Chondrocyte (in vitro differentiated cells): ENCODE data around the gene FOXN3. TPM values are rescaled to one million over a fixed set of nuclear protein-coding genes. Genes with fewer than 3 reads are reported as not detected.
"Not testable (repeated sequence)": the region's sequence is repeated elsewhere in the genome, so short reads cannot be mapped to it uniquely, and the experiment has no call there.

Source experiments
- DNase-seq: peaks from one replicate; pipeline ENCODE4 v3.0.0; 2021; ENCODE audit warnings: mixed read lengths, low spot score
- H3K27ac Mint-ChIP-seq: one replicate; pipeline ENCODE4 v1.8.0; 2021; ENCODE audit warnings: mild to moderate bottlenecking, moderate library complexity, mixed read lengths; ENCODE audit not compliant: unreplicated experiment
- H3K27me3 Mint-ChIP-seq: 2 replicates; pipeline ENCODE4 v1.8.0; 2021; ENCODE audit warnings: low read depth, mixed read lengths
- H3K36me3 Mint-ChIP-seq: 2 replicates; pipeline ENCODE4 v1.8.0; 2021; ENCODE audit warnings: low read depth, mixed read lengths
- H3K4me1 Mint-ChIP-seq: 2 replicates; pipeline ENCODE4 v1.8.0; 2021; ENCODE audit warnings: low read depth, mild to moderate bottlenecking, mixed read lengths
- H3K4me3 Mint-ChIP-seq: one replicate; pipeline ENCODE4 v1.8.0; 2021; ENCODE audit warnings: mild to moderate bottlenecking, moderate library complexity, mixed read lengths; ENCODE audit not compliant: unreplicated experiment
- H3K9me3 Mint-ChIP-seq: 2 replicates; pipeline ENCODE4 v1.8.0; 2021; ENCODE audit warnings: low read depth, mixed read lengths
- CTCF ChIP-seq: fragments of 200-600 bp; sonication (generic); IDR thresholded peaks from 2 replicates; pipeline ENCODE4 v1.5.0; 2021; ENCODE audit warnings: antibody characterized with exemption, mild to moderate bottlenecking, moderate library complexity
- total RNA-seq: library from RNA; stranded (reverse); gene quantifications from 3 replicates; pipeline ENCODE4 v1.2.1, GENCODE V29; 2021

The FOXN3 gene
- total RNA-seq, 1 donor from 2014 or later: 161 TPM

GRCh38 chr14:89255012-89255411, 162.0 kb downstream of the FOXN3 start:
- no peak for DNase-seq
- Mint-ChIP-seq H3K36me3 (peaks cover 3% of the 10 kb centered on the region), H3K4me3 (no peak overlapping the region), H3K27ac (no peak overlapping the region), H3K27me3 (no peaks in the 10 kb centered on the region), H3K9me3 (no peaks in the 10 kb centered on the region), H3K4me1 (peaks cover 44% of the 10 kb centered on the region)
- no peak for TF ChIP-seq CTCF

GRCh38 chr14:89254166-89254909, 162.7 kb downstream of the FOXN3 start:
- TF ChIP-seq CTCF: no peak
- no peaks in the 10 kb centered on the region for H3K9me3 Mint-ChIP-seq
- H3K27ac Mint-ChIP-seq: peak overlapping the region; percentile 47
- peaks cover 48% of the 10 kb centered on the region for H3K4me1 Mint-ChIP-seq
- no peak for DNase-seq
- no peak overlapping the region for H3K4me3 Mint-ChIP-seq
- H3K27me3 Mint-ChIP-seq: no peaks in the 10 kb centered on the region
- peaks cover 3% of the 10 kb centered on the region for H3K36me3 Mint-ChIP-seq

- no peaks in the 10 kb centered on the region for H3K9me3 Mint-ChIP-seq
- TF ChIP-seq CTCF: peak; percentile 46
- H3K27ac Mint-ChIP-seq: no peak overlapping the region
- no peaks in the 10 kb centered on the region for H3K27me3 Mint-ChIP-seq
- H3K36me3 Mint-ChIP-seq: peaks cover 1% of the 10 kb centered on the region
- H3K4me3 Mint-ChIP-seq: no peak overlapping the region
- DNase-seq: no peak
- H3K4me1 Mint-ChIP-seq: peaks cover 62% of the 10 kb centered on the region
Measured at GRCh38 chr14:89252887-89253532, 164.0 kb downstream of the FOXN3 start.

DNA sequence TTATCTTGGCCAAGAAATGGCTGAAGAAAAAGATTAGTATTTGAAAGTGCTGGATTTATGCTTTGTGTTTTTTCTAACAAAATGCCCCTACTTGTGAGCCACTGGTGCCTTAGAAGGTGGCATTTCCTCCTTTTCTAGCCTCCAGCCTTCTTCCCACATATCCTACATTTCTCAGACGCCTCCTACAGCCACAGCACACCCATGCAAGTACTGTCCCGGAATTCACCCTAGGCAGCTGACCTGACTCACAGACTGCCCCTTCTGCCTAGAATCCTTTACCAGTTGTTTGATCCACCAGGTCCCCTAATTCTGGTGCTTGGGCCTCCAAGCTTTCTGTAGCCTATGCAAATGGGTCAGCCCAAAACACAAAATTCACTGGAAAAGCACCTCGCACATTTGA, 166.0 kb downstream of the FOXN3 start:
- Mint-ChIP-seq H3K9me3 (no peaks in the 10 kb centered on the region), H3K4me3 (no peak overlapping the region), H3K27ac (peak overlapping the region; percentile 79), H3K36me3 (peaks cover 3% of the 10 kb centered on the region), H3K4me1 (peaks cover 64% of the 10 kb centered on the region), H3K27me3 (no peaks in the 10 kb centered on the region)
- DNase-seq: no peak
- TF ChIP-seq CTCF: peak; percentile 20

GRCh38 chr14:89250655-89250975, 166.4 kb downstream of the FOXN3 start:
- H3K4me3 Mint-ChIP-seq: peak overlapping the region; percentile 31
- peaks cover 60% of the 10 kb centered on the region for H3K4me1 Mint-ChIP-seq
- H3K9me3 Mint-ChIP-seq, H3K27me3 Mint-ChIP-seq, DNase-seq, H3K36me3 Mint-ChIP-seq: not testable (repeated sequence)
- H3K27ac Mint-ChIP-seq: peak overlapping the region; percentile 79
